Body of pancreas (tissue), 4 donors: Measurements from ENCODE around the gene GRIP2. TPM values are rescaled to one million over a fixed set of nuclear protein-coding genes. Genes with fewer than 3 reads are reported as not detected.

Source experiments
- ATAC-seq: fragments of 150-250 bp; one replicate; pipeline ENCODE4 v1.9.1; 2016
- DNase-seq, 4 donors: peaks; one replicate each; pipeline ENCODE4 v3.0.0-alpha.2; 2019
- H3K27ac ChIP-seq, 4 donors: fragments of 200-600 bp; sonication (generic); 1 replicate in 3 of 4; 2 replicates in 1 of 4; pipeline versions ENCODE4 v1.5.1 to v1.6.1; 2016 to 2019; ENCODE audit warnings: mild to moderate bottlenecking in 1 of 4, mixed read lengths in 1 of 4, moderate library complexity in 1 of 4
- H3K27me3 ChIP-seq, 2 donors: fragments of 200-600 bp; sonication (generic); one replicate each; pipeline ENCODE4 v1.6.0; 2016; ENCODE audit warnings: mild to moderate bottlenecking in 1 of 2
- H3K36me3 ChIP-seq, 2 donors: fragments of 200-600 bp; sonication (generic); replicated peaks in 1 of 2; 2 replicates each; pipeline ENCODE4 v1.5.1; 2016; ENCODE audit warnings: low read depth in 2 of 2; ENCODE audit not compliant: insufficient read depth in 1 of 2
- H3K4me1 ChIP-seq: fragments of 200-600 bp; sonication (generic); one replicate; pipeline ENCODE4 v1.6.0; 2016
- H3K4me3 ChIP-seq, 2 donors: fragments of 200-600 bp; sonication (generic); 1 replicate in 1 of 2; 2 replicates in 1 of 2; pipeline ENCODE4 v1.5.1; 2016 to 2019
- H3K9me3 ChIP-seq, 3 donors: fragments of 200-600 bp; sonication (generic); 1 replicate in 2 of 3; 2 replicates in 1 of 3; pipeline ENCODE4 v1.5.1; 2016
- CTCF ChIP-seq, 7 experiments: fragments of 450-650 bp in 4 of 7; fragments of 200-600 bp in 3 of 7; sonication (generic) in 3 of 7; IDR thresholded peaks; one replicate each; pipeline ENCODE4 v1.5.1; 2016 to 2019; ENCODE audit warnings: antibody characterized with exemption in 7 of 7
- POLR2A ChIP-seq, 3 donors: fragments of 450-650 bp; IDR thresholded peaks; one replicate each; pipeline ENCODE4 v1.6.1; 2016; ENCODE audit warnings: antibody characterized with exemption in 3 of 3, mild to moderate bottlenecking in 2 of 3
- WGBS, 2 donors: methylation state at CpG; one replicate each; pipeline ENCODE4 v1.1.5; 2017; 5-methylcytosine and 5-hydroxymethylcytosine counted together
- intact Hi-C: fragments of 100-400 bp; cut with DNase I; formaldehyde crosslinking; loops from one replicate; pipeline ENCODE4 v1.15.1; 2023
- total RNA-seq, 2 donors: library from RNA; depleted of rRNA; stranded (reverse); fragments of >200 nt; gene quantifications; one replicate each; pipeline ENCODE4 v1.1.0, GENCODE V29; 2016

The GRIP2 gene
- total RNA-seq, 2 donors from 2014 or later: 0.26 to 0.99 TPM

- Histone ChIP-seq H3K9me3 (no peaks in the 10 kb centered on the region), H3K27me3 (no peaks in the 10 kb centered on the region), H3K36me3 (no peaks in the 10 kb centered on the region), H3K4me1 (peaks cover under 1% of the 10 kb centered on the region), H3K27ac (no peak overlapping the region), H3K4me3 (no peak overlapping the region)
- DNase-seq (no peak), ATAC-seq (no peak)
- no peak for TF ChIP-seq POLR2A (IDR thresholded peaks at IDR 0.05)
- TF ChIP-seq CTCF (IDR thresholded peaks at IDR 0.05): no peak
- WGBS, 2 donors: 88 to 90% methylated on average over 8 of the region's 8 CpGs
- intact Hi-C loops: no loop called here
Measured at GRCh38 chr3:14478956-14479550, 61.1 kb downstream of the GRIP2 start.

GRCh38 chr3:14477311-14477935, 62.7 kb downstream of the GRIP2 start:
- intact Hi-C loops: no loop called here
- H3K9me3 ChIP-seq: no peaks in the 10 kb centered on the region
- DNase-seq: no peak
- no peaks in the 10 kb centered on the region for H3K36me3 ChIP-seq
- H3K4me3 ChIP-seq: no peak overlapping the region
- H3K27ac ChIP-seq: no peak overlapping the region
- H3K4me1 ChIP-seq: peaks cover 3% of the 10 kb centered on the region
- H3K27me3 ChIP-seq: no peaks in the 10 kb centered on the region
- TF ChIP-seq CTCF (IDR thresholded peaks at IDR 0.05) (no peak), POLR2A (IDR thresholded peaks at IDR 0.05) (no peak)
- 74 to 80% methylated on average over 9 to 11 of the region's 11 CpGs for whole genome bisulfite sequencing, 2 donors
- ATAC-seq: no peak

- H3K36me3 ChIP-seq: no peaks in the 10 kb centered on the region
- H3K4me1 ChIP-seq: peaks cover 3% of the 10 kb centered on the region
- intact Hi-C loops: no loop called here
- no peak overlapping the region for H3K4me3 ChIP-seq
- H3K9me3 ChIP-seq: no peaks in the 10 kb centered on the region
- TF ChIP-seq CTCF (IDR thresholded peaks at IDR 0.05) (no peak), POLR2A (IDR thresholded peaks at IDR 0.05) (no peak)
- DNase-seq: no peak
- no peak for ATAC-seq
- H3K27ac ChIP-seq: no peak overlapping the region
- no peaks in the 10 kb centered on the region for H3K27me3 ChIP-seq
- WGBS, 2 donors: 79 to 85% methylated on average over 10 to 13 of the region's 13 CpGs
Measured at GRCh38 chr3:14476583-14477265, 63.4 kb downstream of the GRIP2 start.

GRCh38 chr3:14475621-14476020, 64.5 kb downstream of the GRIP2 start:
- intact Hi-C loops: no loop called here
- TF ChIP-seq POLR2A (IDR thresholded peaks at IDR 0.05): no peak
- TF ChIP-seq CTCF (IDR thresholded peaks at IDR 0.05): no peak
- Histone ChIP-seq H3K36me3 (no peaks in the 10 kb centered on the region), H3K9me3 (no peaks in the 10 kb centered on the region), H3K27ac (no peak overlapping the region), H3K4me1 (peaks cover 3% of the 10 kb centered on the region), H3K27me3 (no peaks in the 10 kb centered on the region), H3K4me3 (no peak overlapping the region)
- DNase-seq (no peak), ATAC-seq (no peak)
- WGBS, 2 donors: 69 to 75% methylated on average over 7 of the region's 7 CpGs
